Loucy (cell line): ENCODE measurements around the gene CTAGE4.

Source experiments
- H2AFZ ChIP-seq: fragments of 200-600 bp; sonication (generic); 2 replicates; pipeline ENCODE4 v1.6.0; 2016; ENCODE audit warnings: antibody characterized with exemption, mild to moderate bottlenecking, low read length, moderate library complexity
- H3F3A ChIP-seq: fragments of 200-600 bp; 2 replicates; pipeline ENCODE4 v1.6.0; 2016; ENCODE audit warnings: antibody characterized with exemption, low read depth, mild to moderate bottlenecking
- H3K27me3 ChIP-seq: fragments of 200-600 bp; sonication (generic); 2 replicates; pipeline ENCODE4 v1.6.1; 2014; ENCODE audit warnings: low read length, mild to moderate bottlenecking; ENCODE audit not compliant: insufficient read depth, poor library complexity, severe bottlenecking
- H3K36me3 ChIP-seq: fragments of 200-600 bp; sonication (generic); 2 replicates; pipeline ENCODE4 v1.6.1; 2016; ENCODE audit warnings: low read length; ENCODE audit not compliant: insufficient read depth
- H3K4me1 ChIP-seq: fragments of 200-600 bp; sonication (generic); 2 replicates; pipeline ENCODE4 v1.5.1; 2014; ENCODE audit warnings: low read length, mild to moderate bottlenecking; ENCODE audit not compliant: insufficient read depth, poor library complexity, severe bottlenecking
- H3K4me2 ChIP-seq: fragments of 200-600 bp; sonication (generic); 2 replicates; pipeline ENCODE4 v1.6.0; 2014; ENCODE audit warnings: antibody characterized with exemption, low read length, low read depth, mild to moderate bottlenecking; ENCODE audit not compliant: poor library complexity, severe bottlenecking
- H3K4me3 ChIP-seq: fragments of 200-600 bp; sonication (generic); 2 replicates; pipeline ENCODE4 v1.5.1; 2014; ENCODE audit warnings: low read length, mild to moderate bottlenecking, mixed read lengths; ENCODE audit not compliant: poor library complexity, severe bottlenecking
- H3K79me2 ChIP-seq: fragments of 200-600 bp; sonication (generic); 2 replicates; pipeline ENCODE4 v1.6.1; 2014; ENCODE audit warnings: low read length; ENCODE audit not compliant: insufficient read depth
- H3K9ac ChIP-seq: fragments of 200-600 bp; sonication (generic); 2 replicates; pipeline ENCODE4 v1.6.0; 2014; ENCODE audit warnings: mild to moderate bottlenecking, low read depth, low read length, moderate library complexity; ENCODE audit not compliant: poor library complexity, severe bottlenecking
- H3K9me2 ChIP-seq: fragments of 200-600 bp; sonication (generic); replicated peaks from 2 replicates; pipeline ENCODE4 v1.6.1; 2016; ENCODE audit warnings: low read depth, low read length, mixed read lengths
- H3K9me3 ChIP-seq: fragments of 200-600 bp; sonication (generic); 2 replicates; pipeline ENCODE4 v1.6.1; 2014; ENCODE audit warnings: mild to moderate bottlenecking, antibody characterized with exemption, low read length, low read depth; ENCODE audit not compliant: insufficient read depth
- H4K20me1 ChIP-seq: fragments of 200-600 bp; sonication (generic); 2 replicates; pipeline ENCODE4 v1.6.0; 2014; ENCODE audit warnings: antibody characterized with exemption, low read length, mild to moderate bottlenecking; ENCODE audit not compliant: insufficient read depth, poor library complexity, severe bottlenecking
- CTCF ChIP-seq: fragments of 200-600 bp; sonication (generic); conservative IDR thresholded peaks from 2 replicates; pipeline ENCODE4 v1.5.1; 2014; ENCODE audit warnings: mild to moderate bottlenecking, antibody characterized with exemption, low read length
- EZH2phosphoT487 ChIP-seq: fragments of 200-600 bp; IDR thresholded peaks from 2 replicates; pipeline ENCODE4 v1.6.1; 2018; ENCODE audit warnings: antibody characterized with exemption, mild to moderate bottlenecking, moderate library complexity, borderline replicate concordance

Gene CTAGE4

GRCh38 chr7:144144426-144144825 lies 38.8 kb upstream of the CTAGE4 start:
- no peak for TF ChIP-seq EZH2phosphoT487
- TF ChIP-seq CTCF, result no peak
- Histone ChIP-seq H3K4me2 (no peak overlapping the region), H4K20me1 (no peaks in the 10 kb centered on the region), H3K9me3 (no peaks in the 10 kb centered on the region), H3K9ac (no peak overlapping the region), H3F3A (no peaks in the 10 kb centered on the region), H3K27me3 (no peaks in the 10 kb centered on the region), H3K9me2 (no peaks in the 10 kb centered on the region), H3K4me1 (no peaks in the 10 kb centered on the region), H3K79me2 (no peaks in the 10 kb centered on the region), H3K36me3 (no peaks in the 10 kb centered on the region), H2AFZ (no peak overlapping the region), H3K4me3 (no peak overlapping the region)

GRCh38 chr7:144148224-144148827 lies 34.9 kb upstream of the CTAGE4 start:
- TF ChIP-seq CTCF (no peak), EZH2phosphoT487 (no peak)
- Histone ChIP-seq H4K20me1 (no peaks in the 10 kb centered on the region), H3K27me3 (no peaks in the 10 kb centered on the region), H3F3A (no peaks in the 10 kb centered on the region), H2AFZ (no peak overlapping the region), H3K36me3 (no peaks in the 10 kb centered on the region), H3K79me2 (no peaks in the 10 kb centered on the region), H3K9me3 (no peaks in the 10 kb centered on the region), H3K4me1 (no peaks in the 10 kb centered on the region), H3K4me3 (no peak overlapping the region), H3K4me2 (no peak overlapping the region), H3K9me2 (no peaks in the 10 kb centered on the region), H3K9ac (no peak overlapping the region)

GRCh38 chr7:144158861-144159260 lies 24.4 kb upstream of the CTAGE4 start:
- Histone ChIP-seq H3K27me3 (no peaks in the 10 kb centered on the region), H3K4me2 (no peak overlapping the region), H2AFZ (no peak overlapping the region), H3K79me2 (no peaks in the 10 kb centered on the region), H3K9me3 (no peaks in the 10 kb centered on the region), H3K9me2 (no peaks in the 10 kb centered on the region), H3K36me3 (no peaks in the 10 kb centered on the region), H3K4me3 (no peak overlapping the region), H3K4me1 (no peaks in the 10 kb centered on the region), H3K9ac (no peak overlapping the region), H3F3A (no peaks in the 10 kb centered on the region), H4K20me1 (no peaks in the 10 kb centered on the region)
- TF ChIP-seq CTCF (no peak), EZH2phosphoT487 (no peak)
